NCI-H187 treated with DMSO at 0.1 percent for 48 hours (cell line): ENCODE data around the gene GALNT9.
"Not testable (repeated sequence)": the region's sequence is repeated elsewhere in the genome, so short reads cannot be mapped to it uniquely, and the experiment has no call there.

Experiments used
- DNase-seq: peaks from one replicate; lab custom pipeline; 2025; lab: John Stamatoyannopoulos, UW

The GALNT9 gene

DNA sequence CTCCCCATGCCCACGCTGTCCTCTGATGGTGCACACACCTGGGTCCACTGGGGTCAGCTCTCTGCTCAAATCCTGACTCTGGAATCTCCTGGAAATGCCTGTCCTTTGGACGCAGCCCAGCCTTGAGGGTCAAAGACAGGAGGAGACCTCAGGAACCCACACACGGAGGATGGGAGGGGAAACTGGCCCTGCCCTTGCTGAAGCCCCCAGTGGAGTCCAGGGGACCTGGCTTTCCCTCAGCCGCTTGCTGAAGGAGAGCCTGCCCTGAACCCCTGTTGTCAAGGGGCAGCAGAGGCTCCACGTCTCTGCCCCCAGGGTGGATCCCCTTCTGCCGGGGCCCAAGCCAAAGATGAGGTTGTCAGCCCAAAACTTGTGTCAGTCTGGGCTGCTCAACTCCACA, 16.9 kb downstream of the GALNT9 start:
- no peak for DNase-seq

DNA sequence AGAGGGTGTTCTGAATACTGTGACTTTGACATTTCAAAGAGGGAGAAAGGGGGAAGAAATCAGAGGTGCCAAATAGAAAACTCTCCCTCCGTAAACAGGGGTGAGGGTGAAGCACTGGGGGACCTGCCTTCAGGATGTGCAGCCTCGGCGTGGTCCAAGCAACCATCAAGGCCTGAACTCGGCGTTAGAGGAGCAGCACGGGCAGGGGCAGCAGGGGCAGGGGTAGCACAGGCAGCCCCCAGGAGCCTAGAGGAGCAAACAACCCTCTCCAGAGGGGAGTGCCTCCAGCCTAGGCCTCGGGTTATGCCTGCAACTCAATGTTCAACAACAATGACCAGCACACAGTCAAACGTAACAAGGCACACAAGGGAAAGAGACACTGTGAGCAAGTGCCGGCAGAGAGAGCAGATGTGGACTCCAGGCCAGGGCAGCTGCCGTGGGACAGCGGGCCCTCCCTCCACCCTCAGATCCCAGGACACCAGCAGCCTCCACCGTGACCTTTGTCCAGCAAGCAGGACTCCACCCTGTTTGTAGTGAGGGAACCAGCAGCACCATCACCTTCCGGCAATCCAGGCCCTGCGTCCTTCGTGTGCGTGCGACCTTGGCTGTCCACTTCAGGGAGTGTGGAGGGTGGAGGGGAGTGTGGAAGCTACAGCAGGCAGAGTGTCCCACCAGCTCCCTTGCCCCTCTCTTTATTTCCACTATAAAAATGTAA, 18.0 kb downstream of the GALNT9 start:
- no peak for DNase-seq

DNA sequence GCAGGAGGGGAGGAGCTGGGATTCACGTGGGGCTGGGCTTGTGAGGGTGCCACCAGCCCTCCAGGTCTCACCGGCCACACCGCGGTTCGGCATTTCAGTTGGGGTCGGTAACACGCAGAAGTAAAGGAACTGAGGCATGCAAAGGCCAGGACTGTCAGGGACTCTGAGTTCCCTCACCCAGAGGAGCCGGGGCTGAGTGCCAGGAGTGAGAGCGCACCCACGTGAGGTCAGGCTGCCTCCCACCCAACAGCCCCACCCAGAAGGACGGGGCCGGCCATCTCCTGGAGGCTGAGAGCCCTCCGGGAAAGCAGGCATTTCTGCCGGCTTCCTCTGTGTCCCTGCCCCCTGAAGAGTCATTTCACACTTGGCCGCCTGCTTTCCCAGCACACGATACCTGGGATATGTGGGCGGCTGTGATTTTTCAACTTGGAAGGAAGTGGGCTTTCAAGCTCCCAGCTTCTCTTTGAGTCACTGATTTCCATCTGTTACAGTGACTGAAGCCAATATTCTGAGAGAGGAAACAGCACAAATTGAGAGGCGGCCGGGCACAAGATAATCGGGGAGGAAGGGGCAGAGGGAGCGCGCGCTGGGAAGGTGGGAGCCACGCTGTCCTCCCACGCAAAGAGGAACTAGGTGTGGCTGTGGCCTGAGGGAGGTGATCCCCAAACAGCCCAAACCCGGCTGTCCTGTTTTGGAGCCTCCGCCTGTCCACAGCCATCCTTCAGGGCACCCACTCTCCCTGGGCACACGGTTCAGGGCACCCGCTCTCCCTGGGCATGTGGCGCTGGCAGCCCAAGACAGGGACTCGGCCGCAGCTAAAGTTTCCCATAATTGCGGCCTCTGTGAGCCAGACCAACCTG, 19.0 kb downstream of the GALNT9 start:
- DNase-seq = no peak

DNA sequence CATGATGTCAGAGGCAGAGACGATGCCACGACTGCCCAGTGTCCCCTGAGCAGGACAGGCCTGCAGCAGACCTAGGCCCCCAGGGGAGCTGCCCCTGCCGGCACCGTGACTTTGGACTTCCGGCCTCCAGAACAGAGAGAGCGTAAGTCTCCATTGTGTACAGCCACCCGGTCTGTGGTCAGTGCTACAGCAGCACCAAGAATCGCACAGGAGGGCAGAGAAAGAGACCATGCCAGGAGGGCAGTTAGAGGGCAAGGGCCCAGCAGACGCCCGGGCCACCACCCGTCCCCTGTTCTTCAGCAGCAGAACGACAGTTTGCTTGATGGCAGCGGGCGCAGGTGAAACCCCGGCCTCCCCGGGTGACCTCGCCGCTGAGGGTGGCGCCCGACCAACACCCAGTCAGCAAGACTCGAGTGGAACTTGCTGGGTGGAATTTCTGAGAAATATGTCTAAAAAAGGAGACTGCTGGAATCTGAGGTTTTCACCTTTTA, 19.7 kb downstream of the GALNT9 start:
- DNase-seq = no peak

DNA sequence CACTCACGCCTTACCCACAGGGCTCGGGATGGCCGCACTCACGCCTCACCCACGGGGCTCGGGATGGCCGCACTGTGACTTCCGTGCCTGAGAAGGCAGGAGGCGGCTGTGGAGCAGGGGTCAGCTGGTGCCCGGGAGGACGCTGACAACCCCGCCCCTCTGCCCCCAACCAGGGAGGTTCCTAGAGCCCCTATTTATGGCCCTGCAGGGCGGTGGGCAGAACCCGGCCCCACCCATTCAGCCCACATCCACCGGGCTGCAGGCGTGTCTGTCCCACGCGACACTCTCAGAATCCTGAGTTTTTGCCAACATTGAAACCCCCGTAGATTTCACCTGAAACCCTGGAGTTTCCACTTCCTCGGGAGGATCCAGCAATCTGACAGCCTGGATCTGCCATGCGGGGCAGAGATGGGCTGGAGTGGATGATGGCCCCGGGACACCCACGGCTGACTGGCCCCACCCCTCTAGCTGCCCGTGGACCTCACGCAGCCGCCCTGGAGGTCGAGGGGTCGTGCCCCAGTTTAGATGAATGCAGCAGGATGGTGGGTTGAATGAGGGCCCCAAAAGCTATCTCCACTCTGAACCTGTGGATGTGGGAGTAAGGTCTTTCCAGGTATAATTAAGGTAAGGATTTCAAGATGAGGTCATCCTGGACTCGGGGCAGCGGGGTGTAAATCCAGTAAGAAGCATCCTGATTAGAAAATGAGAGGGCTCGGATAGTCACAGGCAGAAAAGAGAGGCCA, 20.4 kb downstream of the GALNT9 start:
- no peak for DNase-seq

DNA sequence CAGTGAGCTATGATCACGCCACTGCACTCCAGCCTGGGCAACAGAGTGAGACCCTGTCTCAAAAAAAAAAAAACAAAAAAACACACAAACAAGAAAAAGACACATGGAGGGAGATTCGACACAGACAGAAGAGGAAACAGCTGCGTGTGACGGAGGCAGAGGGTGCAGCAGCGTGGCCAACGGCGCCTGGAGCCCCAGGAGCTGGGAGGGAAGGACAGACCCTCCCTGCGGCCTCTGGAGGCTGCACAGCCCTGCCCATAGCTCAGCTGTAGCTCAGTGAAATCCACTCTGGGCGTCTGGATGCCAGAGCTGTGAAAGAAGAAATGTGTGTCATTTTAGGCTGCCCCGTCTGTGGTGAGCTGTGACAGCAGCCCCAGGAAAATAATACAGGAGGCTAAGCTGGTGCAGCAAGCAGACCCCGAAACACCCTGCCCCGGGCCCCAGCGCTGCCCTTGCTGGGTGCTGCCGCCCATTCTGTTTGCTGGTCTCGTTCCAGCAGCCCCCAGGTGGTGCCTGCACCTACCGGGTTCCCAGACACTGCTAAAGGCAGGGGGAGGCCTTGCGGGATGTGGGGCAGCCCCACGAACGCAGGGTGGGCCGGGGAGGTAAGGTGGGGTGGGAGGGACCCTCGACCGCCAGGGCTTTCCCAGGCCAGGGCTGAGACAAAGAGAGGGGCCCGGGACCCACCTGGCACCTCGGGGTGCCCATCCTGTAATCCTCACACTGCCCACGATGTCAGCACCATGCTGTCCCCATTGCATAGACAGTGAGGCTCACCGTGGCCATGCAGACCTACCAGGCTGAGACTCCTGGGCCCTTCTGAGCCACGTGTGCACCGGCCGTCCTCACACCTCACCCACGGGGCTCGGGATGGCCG, 21.2 kb downstream of the GALNT9 start:
- no peak for DNase-seq

DNA sequence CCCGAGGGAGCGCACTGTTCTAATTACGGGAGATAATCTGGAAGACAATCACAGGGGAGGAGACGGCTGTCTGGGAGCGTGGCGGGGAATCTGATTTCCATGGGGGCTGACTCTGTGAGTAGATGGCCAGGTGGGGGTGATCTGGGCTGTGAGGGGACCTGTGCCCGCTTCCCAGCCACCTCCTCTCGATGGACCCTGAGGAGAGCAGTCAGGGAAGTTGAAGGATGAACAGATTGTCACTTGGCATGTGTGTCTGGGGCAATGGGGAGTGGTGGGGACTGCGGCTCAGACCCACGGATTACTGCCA, 22.6 kb downstream of the GALNT9 start:
- DNase-seq = no peak

DNA sequence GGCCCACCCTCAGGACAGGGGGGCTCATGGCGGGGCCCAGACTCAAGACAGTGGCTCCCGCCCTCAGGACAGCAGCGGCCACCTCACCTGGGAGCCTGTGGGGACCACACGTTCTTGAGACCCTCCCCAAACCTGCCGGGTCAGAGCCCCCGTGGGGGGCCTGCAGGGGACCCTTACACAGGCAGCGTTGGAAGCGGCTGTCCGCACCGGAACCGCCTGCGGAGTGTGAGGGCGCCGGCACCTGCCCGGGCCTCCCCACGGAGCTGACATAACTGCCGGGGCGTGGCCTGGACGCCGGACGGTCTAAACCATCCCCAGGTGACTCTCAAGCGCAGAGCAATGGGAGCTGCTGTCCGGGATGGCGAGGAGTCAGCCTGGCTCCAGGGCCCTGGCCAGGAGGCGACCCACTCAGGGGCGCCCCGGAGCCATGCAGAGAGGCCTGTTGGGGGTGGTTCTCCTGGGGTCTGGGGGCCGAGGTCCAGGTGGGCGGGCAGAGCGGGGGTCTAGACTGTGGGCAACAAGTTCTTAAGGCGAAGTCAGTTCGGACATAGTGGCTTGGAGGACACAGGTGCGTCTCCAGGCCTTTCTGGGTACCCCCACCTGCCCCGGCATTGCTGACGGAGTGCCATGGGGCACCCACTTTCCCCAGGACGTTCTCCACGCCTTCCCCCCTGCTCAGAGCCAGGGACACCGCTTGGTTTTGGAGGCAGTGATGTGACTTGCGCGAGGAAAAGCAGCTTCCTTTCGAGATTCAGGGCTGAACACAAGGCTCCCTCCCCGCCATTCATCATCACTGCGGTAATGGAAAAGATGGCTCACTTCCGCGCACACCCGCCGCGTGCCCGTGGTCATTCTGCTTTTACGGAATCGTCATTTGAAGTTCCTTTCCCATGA, 23.2 kb downstream of the GALNT9 start:
- no peak for DNase-seq

DNA sequence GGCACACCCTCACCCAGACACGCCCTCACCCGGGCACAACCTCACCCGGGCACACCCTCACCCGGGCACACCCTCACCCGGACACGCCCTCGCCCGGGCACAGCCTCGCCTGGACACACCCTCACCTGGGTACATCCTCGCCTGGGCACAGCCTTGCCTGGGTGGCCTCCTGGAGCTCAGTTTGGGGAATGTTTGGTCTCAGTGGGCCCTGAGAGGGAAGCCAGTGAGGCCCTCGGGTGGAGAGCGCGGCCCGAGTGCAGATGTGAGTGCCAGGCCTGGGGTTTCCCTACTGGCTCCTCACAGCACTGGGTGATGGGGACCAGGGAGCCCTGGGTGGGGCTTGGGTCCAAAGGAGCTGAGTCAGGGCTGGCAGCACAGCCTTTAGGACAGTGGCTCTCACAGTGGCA, 23.8 kb downstream of the GALNT9 start:
- DNase-seq = no peak

DNA sequence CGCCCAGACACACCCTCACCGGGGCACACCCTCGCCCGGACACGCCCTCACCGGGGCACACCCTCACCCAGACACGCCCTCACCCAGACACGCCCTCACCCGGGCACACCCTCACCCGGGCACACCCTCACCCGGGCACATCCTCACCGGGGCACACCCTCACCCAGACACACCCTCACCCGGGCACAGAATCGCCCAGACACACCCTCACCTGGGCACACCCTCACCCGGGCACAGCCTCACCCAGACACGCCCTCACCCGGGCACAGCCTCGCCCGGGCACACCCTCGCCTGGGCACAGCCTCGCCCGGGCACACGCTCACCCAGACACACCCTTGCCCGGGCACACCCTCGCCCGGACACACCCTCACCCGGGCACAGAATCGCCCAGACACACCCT, 24.5 kb downstream of the GALNT9 start:
- not testable (repeated sequence) for DNase-seq

DNA sequence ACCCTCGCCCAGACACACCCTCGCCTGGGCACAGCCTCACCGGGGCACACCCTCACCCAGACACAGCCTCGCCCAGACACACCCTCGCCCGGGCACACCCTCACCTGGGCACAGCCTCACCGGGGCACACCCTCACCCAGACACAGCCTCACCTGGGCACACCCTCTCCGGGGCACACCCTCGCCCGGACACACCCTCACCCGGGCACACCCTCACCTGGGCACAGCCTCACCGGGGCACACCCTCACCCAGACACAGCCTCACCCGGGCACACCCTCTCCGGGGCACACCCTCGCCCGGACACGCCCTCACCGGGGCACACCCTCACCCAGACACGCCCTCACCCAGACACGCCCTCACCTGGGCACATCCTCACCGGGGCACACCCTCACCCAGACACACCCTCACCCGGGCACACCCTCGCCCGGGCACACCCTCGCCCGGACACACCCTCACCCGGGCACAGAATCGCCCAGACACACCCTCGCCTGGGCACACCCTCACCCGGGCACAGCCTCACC, 25.5 kb downstream of the GALNT9 start:
- not testable (repeated sequence) for DNase-seq

DNA sequence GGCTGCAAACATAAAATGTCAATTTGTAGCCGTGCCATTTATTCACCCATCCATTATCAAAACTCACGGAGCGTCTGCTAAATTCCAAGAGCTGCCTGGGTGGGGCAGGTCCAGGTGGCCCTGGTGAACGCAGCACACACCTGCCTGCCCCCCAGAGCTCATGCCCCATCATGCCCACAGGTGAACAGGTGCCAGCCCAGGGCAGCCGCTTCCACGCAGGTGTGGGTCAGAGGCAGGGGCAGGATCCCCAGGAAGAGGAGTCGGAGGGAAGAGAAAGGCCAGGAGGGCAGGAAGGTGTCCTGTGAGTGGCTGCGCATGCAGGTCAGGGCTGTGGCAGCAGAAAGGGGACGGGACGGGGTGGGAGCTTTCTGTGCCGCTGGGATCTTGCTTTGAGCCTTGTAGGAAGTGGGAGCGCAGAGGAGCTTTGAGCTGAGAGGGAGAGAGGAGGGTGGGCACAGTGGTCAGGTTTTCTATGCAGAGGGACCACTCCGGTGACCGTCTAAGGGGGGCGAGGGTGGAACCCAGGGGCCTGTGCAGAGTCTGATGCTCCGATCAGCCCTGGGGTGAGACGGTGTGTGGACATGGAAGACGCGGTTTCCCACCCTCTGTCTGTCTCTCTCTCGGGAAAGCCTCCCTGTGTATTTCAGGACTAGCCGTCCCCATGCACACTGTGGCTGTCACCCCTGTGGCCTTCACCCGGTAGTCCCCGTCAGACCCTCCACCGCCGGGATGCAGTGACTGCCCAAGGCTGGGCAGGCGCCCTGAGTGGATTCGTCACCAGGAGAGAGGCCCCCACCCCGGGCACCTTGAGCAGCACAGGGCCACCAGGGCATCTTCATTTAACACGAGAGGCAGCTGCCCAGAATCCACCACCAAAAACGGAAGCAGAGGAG, 26.7 kb downstream of the GALNT9 start:
- DNase-seq = no peak

DNA sequence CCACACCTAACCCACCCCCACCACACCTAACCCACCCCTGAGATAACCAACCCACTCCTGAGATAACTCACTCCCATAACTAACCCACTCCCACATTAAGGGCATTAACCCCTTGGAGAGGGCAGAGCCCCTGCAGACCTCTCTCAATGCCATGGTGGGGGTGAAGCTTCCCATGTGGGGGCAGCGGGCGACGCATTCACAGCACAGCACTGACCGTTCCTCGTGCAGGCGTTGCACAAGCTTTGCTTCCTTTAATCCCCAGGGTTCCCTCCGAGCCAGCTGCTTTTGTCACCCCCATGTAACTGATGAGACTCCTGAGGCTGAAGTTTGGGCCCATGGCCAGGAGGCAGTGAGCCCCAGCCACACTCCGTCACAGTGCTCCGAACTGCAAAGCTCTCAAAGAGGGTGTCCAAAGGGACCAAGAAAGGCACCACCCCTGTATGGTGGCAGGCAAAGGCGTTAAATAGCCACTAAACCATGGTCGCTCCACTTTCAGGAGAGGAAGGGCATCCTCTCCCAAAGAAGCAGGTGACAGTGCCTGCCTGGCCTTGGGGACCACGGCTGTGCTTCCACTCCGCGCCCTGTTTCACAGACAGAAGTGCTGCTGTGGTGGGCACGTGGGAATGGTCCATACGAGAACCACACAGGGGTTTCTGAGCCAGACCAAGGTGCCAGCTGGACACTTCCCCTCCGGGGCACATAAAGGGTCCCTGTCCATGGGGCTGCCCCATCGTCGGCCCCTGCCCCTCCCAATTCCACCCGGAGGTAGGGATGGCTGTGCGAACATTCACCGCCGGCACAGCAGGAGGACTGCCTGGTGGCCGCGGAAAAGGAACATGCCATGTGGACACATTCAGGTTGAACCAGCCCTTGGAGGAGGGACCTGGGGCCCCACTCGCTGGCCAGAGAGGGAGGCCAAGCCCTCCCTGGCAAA, 28.3 kb downstream of the GALNT9 start:
- no peak for DNase-seq

DNA sequence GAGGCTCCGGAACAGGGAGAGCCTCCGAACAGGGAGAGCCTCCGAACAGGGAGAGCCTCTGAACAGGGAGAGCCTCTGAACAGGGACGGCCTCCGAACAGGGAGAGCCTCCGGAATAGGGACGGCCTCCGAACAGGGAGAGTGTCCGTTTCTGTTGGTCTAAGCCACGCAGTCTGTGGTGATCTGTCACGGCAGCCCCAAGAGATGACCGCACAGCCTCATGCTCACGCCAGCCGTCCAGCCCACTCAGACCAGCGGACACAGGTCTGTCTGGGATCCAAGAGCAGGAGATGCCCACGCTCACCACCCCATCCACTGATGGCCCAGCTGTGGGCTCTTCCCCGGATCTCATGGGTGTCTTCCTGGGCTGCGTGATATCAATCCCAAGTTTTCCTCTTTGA, 33.3 kb downstream of the GALNT9 start:
- DNase-seq = no peak

DNA sequence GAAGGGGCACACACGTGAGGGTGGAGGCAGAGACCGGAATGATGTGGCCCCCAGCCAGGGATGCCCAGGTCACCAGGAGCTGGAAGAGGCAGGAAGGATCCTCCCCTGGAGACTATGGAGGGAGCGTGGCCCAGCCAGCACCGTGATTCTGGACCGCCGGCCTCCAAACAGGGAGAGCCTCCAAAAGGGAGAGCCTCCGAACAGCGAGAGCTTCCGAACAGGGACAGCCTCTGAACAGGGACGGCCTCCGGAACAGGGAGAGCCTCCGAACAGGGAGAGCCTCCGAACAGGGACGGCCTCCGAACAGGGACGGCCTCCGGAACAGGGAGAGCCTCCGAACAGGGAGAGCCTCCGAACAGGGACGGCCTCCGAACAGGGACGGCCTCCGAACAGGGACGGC, 33.8 kb downstream of the GALNT9 start:
- not testable (repeated sequence) for DNase-seq

DNA sequence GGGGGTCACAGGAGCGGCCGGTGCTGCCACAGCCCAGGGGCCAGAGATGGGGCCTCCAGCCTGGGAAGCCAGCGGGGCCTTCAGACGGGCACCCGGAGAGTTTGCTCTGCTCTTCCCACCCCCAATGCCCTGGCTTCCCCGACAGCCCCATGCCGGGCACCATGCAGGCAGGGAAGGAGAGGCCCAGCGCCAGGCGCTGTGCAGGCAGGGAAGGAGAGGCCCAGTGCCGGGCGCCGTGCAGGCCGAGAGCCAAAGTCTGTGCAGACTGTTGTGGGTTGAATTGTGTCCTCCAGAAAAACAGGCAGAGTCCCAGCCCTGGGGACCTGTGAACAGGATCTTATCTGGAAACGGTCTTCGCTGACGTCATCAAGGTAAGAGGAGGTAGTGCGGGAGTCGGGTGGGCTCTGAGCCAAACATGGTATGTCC, 34.3 kb downstream of the GALNT9 start:
- no peak for DNase-seq

DNA sequence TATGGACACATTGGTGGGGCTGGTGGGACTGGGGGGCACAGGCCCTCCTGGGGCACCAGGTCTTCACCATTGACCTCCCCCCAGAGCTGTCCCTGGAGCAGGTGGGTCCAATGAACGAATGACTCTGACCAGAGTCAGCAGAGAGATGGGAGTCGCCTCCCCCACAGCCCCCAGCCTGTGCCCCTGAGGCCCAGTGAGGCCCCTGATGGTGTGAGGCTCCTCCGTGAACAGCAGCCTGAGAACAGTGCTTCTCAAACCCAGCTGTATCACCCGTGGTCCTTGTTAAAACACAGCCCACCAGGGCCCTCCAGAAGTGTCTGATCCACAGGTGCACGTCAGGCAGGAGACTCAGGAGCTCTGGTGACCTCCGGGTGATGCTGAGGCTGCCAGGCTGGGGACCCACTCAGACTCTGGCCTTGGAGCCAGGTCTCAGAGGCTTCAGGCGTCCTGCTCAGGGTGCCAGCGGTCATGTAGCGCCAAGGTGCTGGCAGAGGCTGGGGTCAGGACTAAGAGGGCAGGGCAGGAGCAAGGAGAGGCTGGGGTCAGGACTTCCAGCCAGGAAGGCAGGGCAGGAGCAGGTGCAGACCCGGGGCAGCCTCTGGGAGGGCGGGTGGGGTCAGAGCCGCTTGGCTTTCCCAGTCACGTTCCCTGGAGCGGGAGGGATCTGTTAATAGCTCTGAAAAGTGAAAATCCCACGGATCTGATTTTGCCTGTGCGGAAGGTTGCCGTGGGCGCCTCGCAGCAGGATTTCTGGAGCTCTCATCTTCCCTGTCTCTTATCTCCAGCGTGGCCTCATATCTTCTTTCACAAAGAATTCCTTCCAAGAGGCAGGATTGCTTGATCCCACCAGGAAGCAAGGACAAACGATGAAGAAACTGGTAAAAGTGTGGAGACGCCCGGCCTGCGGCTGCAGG, 35.0 kb downstream of the GALNT9 start:
- no peak for DNase-seq
